HCT116 (cell line): ENCODE data around the gene KHDRBS2. TPM values are rescaled to one million over a fixed set of nuclear protein-coding genes. Genes with fewer than 3 reads are reported as not detected.

Experiments
- ATAC-seq: fragments of 200-7000 bp; cut with Tn5 transposase; 2 replicates; pipeline ENCODE4 v1.9.1; 2020; ENCODE audit warnings: mild to moderate bottlenecking, moderate library complexity
- BruUV-seq: library from RNA; stranded (reverse); fragments of 400-500 nt; replicated peaks from 2 replicates; lab custom pipeline; 2021; lab: Mats Ljungman, UMichigan
- CTCF ChIA-PET: fragments of 300-600 bp; sonication (Branson Sonifier 250); formaldehyde crosslinking; loops from one replicate; lab custom pipeline; 2021; ENCODE audit warnings: antibody characterized with exemption; lab: Charles Lee
- POLR2A ChIA-PET: fragments of 300-600, 350-600 bp; sonication (Branson Sonifier 250); formaldehyde crosslinking; loops from one replicate; lab custom pipeline; 2021; ENCODE audit warnings: antibody characterized with exemption; lab: Charles Lee
- RAD21 ChIA-PET, 2 experiments: fragments of 300-600 bp; sonication (Branson Sonifier 250); formaldehyde crosslinking; loops; one replicate each; lab custom pipeline; 2023; ENCODE audit warnings: low total read pairs in 2 of 2; ENCODE audit not compliant: uncharacterized antibody in 2 of 2, unreplicated experiment in 2 of 2, low non-redundant PET in 1 of 2; lab: Charles Lee
- DNase-seq: peaks from one replicate; pipeline ENCODE4 v3.0.0-alpha.2; 2010; ENCODE audit warnings: low read depth, low spot score
- H2AFZ ChIP-seq: fragments of 200-600 bp; shearing (Covaris generic), sonication (generic); 2 replicates; pipeline ENCODE4 v1.6.1; 2017; ENCODE audit warnings: low read depth, mixed run types, mixed read lengths, antibody characterized with exemption, low read length; ENCODE audit not compliant: poor library complexity, severe bottlenecking
- H3K27ac ChIP-seq: 2 replicates; pipeline ENCODE4 v1.5.1; 2012; ENCODE audit warnings: low read depth, low read length
- H3K27me3 ChIP-seq: fragments of 200-600 bp; sonication (generic); 2 replicates; pipeline ENCODE4 v1.6.1; 2016; ENCODE audit warnings: mixed run types, low read length, mixed read lengths; ENCODE audit not compliant: insufficient read depth
- H3K36me3 ChIP-seq, 2 experiments: fragments of 200-500 bp in 1 of 2; fragments of 200-600 bp in 1 of 2; sonication (Bioruptor generic) in 1 of 2; sonication (generic) in 1 of 2; 2 replicates each; pipeline versions ENCODE4 v1.5.1 to v1.6.1; 2014 to 2016; ENCODE audit warnings: low read length in 2 of 2, inconsistent platforms in 1 of 2, mixed read lengths in 1 of 2, mixed run types in 1 of 2; ENCODE audit not compliant: insufficient read depth in 2 of 2, control insufficient read depth in 1 of 2
- H3K4me1 ChIP-seq, 2 experiments: fragments of 200-600 bp in 1 of 2; sonication (generic) in 1 of 2; 2 replicates each; pipeline versions ENCODE4 v1.5.1 to v1.6.1; 2012 to 2017; ENCODE audit warnings: low read length in 2 of 2, inconsistent platforms in 1 of 2, mild to moderate bottlenecking in 1 of 2, mixed read lengths in 1 of 2, mixed run types in 1 of 2, moderate library complexity in 1 of 2; ENCODE audit not compliant: insufficient read depth in 2 of 2, control insufficient read depth in 1 of 2
- H3K4me2 ChIP-seq: fragments of 200-600 bp; sonication (generic); 2 replicates; pipeline ENCODE4 v1.6.1; 2017; ENCODE audit warnings: mixed run types, low read length, mixed read lengths
- H3K4me3 ChIP-seq, 2 experiments: fragments of 200-600 bp in 1 of 2; sonication (generic) in 1 of 2; replicated peaks in 1 of 2; 2 replicates each; pipeline ENCODE4 v1.5.1; 2011 to 2016; ENCODE audit warnings: low read length in 2 of 2, control low read depth in 1 of 2, low read depth in 1 of 2, mild to moderate bottlenecking in 1 of 2, mixed read lengths in 1 of 2, mixed run types in 1 of 2
- H3K79me2 ChIP-seq: fragments of 200-600 bp; sonication (generic); 2 replicates; pipeline ENCODE4 v1.6.1; 2017; ENCODE audit warnings: mild to moderate bottlenecking, mixed run types, low read length, moderate library complexity, mixed read lengths; ENCODE audit not compliant: insufficient read depth
- H3K9ac ChIP-seq: fragments of 200-600 bp; sonication (generic); 2 replicates; pipeline ENCODE4 v1.6.1; 2016; ENCODE audit warnings: low read length, mixed read lengths
- H3K9me2 ChIP-seq: fragments of 200-600 bp; sonication (generic), shearing (Covaris generic); 2 replicates; pipeline ENCODE4 v1.6.1; 2017; ENCODE audit warnings: mixed run types, mild to moderate bottlenecking, moderate library complexity; ENCODE audit not compliant: insufficient read depth
- H3K9me3 ChIP-seq, 2 experiments: fragments of 200-500 bp in 1 of 2; fragments of 200-600 bp in 1 of 2; sonication (Bioruptor generic) in 1 of 2; sonication (generic) in 1 of 2; 2 replicates each; pipeline ENCODE4 v1.6.1; 2014 to 2017; ENCODE audit warnings: low read length in 2 of 2, mixed read lengths in 2 of 2, inconsistent platforms in 1 of 2, low read depth in 1 of 2, mild to moderate bottlenecking in 1 of 2, mixed run types in 1 of 2, moderate library complexity in 1 of 2; ENCODE audit not compliant: control insufficient read depth in 1 of 2, insufficient read depth in 1 of 2
- H4K20me1 ChIP-seq: fragments of 200-600 bp; sonication (generic), shearing (Covaris generic); 2 replicates; pipeline ENCODE4 v1.6.1; 2017; ENCODE audit warnings: mixed run types, mild to moderate bottlenecking, moderate library complexity; ENCODE audit not compliant: insufficient read depth
- CBX3 ChIP-seq: IDR thresholded peaks from 2 replicates; pipeline ENCODE4 v1.6.1; 2012; ENCODE audit warnings: low read depth
- CEBPB ChIP-seq: IDR thresholded peaks from 2 replicates; pipeline ENCODE4 v1.6.1; 2012; ENCODE audit warnings: low read depth
- EGR1 ChIP-seq: IDR thresholded peaks from 2 replicates; pipeline ENCODE4 v1.6.1; 2012; ENCODE audit warnings: low read depth
- ELF1 ChIP-seq: IDR thresholded peaks from 2 replicates; pipeline ENCODE4 v1.6.1; 2012; ENCODE audit warnings: low read depth, borderline replicate concordance
- EZH2 ChIP-seq: fragments of 200-600 bp; sonication (generic); IDR thresholded peaks from 2 replicates; pipeline ENCODE4 v1.6.1; 2017; ENCODE audit warnings: antibody characterized with exemption, mixed run types
- EZH2phosphoT487 ChIP-seq: fragments of 200-600 bp; IDR thresholded peaks from 2 replicates; pipeline ENCODE4 v1.6.1; 2018; ENCODE audit warnings: antibody characterized with exemption, borderline replicate concordance
- FOSL1 ChIP-seq: IDR thresholded peaks from 2 replicates; pipeline ENCODE4 v1.6.1; 2012; ENCODE audit warnings: low read depth
- JUND ChIP-seq: IDR thresholded peaks from 2 replicates; pipeline ENCODE4 v1.6.1; 2012
- POLR2A ChIP-seq: IDR thresholded peaks from 2 replicates; pipeline ENCODE4 v1.7.0; 2011; ENCODE audit warnings: borderline replicate concordance; ENCODE audit not compliant: insufficient read depth, insufficient read length; ENCODE audit errors: extremely low read depth
- SIN3A ChIP-seq: IDR thresholded peaks from 2 replicates; pipeline ENCODE4 v1.6.1; 2012; ENCODE audit warnings: low read depth
- SP1 ChIP-seq: IDR thresholded peaks from 2 replicates; pipeline ENCODE4 v1.6.1; 2012; ENCODE audit warnings: low read depth
- SRF ChIP-seq: IDR thresholded peaks from 2 replicates; pipeline ENCODE4 v1.6.1; 2012; ENCODE audit warnings: low read depth
- TCF7L2 ChIP-seq: IDR thresholded peaks from 2 replicates; pipeline ENCODE4 v1.7.0; 2011; ENCODE audit warnings: borderline replicate concordance, inconsistent platforms; ENCODE audit not compliant: insufficient read depth, insufficient read length; ENCODE audit errors: extremely low read depth
- YY1 ChIP-seq: IDR thresholded peaks from 2 replicates; pipeline ENCODE4 v1.6.1; 2011; ENCODE audit warnings: low read length, low read depth, moderate library complexity, mild to moderate bottlenecking; ENCODE audit not compliant: insufficient replicate concordance; ENCODE audit errors: extremely low read depth
- ZFX ChIP-seq: fragments of 450-650 bp; IDR thresholded peaks from 2 replicates; pipeline ENCODE4 v1.6.1; 2017
- ZNF274 ChIP-seq: fragments of 200-500 bp; sonication (Bioruptor generic); IDR thresholded peaks from 2 replicates; pipeline ENCODE4 v1.6.1; 2014; ENCODE audit warnings: mild to moderate bottlenecking, low read depth, low read length, inconsistent platforms
- intact Hi-C: fragments of 100-400 bp; cut with micrococcal nuclease; formaldehyde crosslinking; loops from 2 replicates; pipeline ENCODE4 v1.10.0; 2022
- total RNA-seq: library from RNA; stranded (reverse); gene quantifications from one replicate; pipeline ENCODE4 v1.2.1, GENCODE V29; 2021; ENCODE audit not compliant: unreplicated experiment
- TF ChIP-seq, protein P1 (sequence below), 3 experiments: fragments of 200-600 bp in 1 of 3; sonication (generic) in 1 of 3; IDR thresholded peaks in 2 of 3; conservative IDR thresholded peaks in 1 of 3; 2 replicates each; pipeline ENCODE4 v1.5.1; 2012 to 2017; ENCODE audit warnings: low read depth in 2 of 3, low read length in 2 of 3, antibody characterized with exemption in 1 of 3, borderline replicate concordance in 1 of 3, control low read depth in 1 of 3, mild to moderate bottlenecking in 1 of 3, mixed read lengths in 1 of 3, mixed run types in 1 of 3, moderate library complexity in 1 of 3; ENCODE audit not compliant: insufficient read depth in 1 of 3
- TF ChIP-seq, protein P2 (sequence below): IDR thresholded peaks from 2 replicates; pipeline ENCODE4 v1.6.1; 2012; ENCODE audit warnings: low read depth
- TF ChIP-seq, protein P3 (sequence below): IDR thresholded peaks from 2 replicates; pipeline ENCODE4 v1.6.1; 2012
- TF ChIP-seq, protein P4 (sequence below): IDR thresholded peaks from 2 replicates; pipeline ENCODE4 v1.6.1; 2012

Gene KHDRBS2
- total RNA-seq, 1 experiment from 2014 or later: not detected

DNA sequence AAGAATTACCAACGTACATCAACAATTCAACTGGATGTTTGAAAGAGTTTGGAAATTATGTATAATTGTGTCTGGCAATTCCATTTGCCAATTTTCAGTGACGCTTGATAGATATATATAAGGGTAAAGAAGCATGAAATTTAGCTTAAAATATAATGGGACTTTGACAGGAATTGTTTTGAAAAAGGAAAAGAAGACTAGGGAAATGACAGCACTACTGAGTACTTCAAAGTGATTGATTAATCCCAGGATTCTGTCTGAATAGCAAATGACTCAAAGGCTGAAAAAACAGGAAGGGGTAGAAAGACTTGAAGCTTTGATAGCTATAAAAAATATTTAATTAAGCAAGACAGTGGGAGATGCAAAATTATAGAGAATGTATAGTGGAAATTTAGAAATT lies 200.0 kb downstream of the KHDRBS2 start:
- Histone ChIP-seq H3K36me3 (no peaks in the 10 kb centered on the region), H3K9me2 (no peaks in the 10 kb centered on the region), H3K27ac (no peak overlapping the region), H4K20me1 (no peaks in the 10 kb centered on the region), H3K27me3 (no peaks in the 10 kb centered on the region), H3K9ac (no peak overlapping the region), H3K79me2 (no peaks in the 10 kb centered on the region), H3K4me3 (no peak overlapping the region), H3K4me1 (no peaks in the 10 kb centered on the region), H2AFZ (no peak overlapping the region), H3K4me2 (no peak overlapping the region), H3K9me3 (peaks cover 9 to 17% of the 10 kb centered on the region in 2 experiments; a peak in 2 of 4 replicates)
- ChIA-PET POLR2A (no interaction called here), CTCF (no interaction called here), RAD21 (no interaction called here)
- no peak for DNase-seq
- TF ChIP-seq ELF1 (no peak), FOSL1 (no peak), CEBPB (no peak), POLR2A (no peak), SIN3A (no peak), EZH2phosphoT487 (no peak), ZFX (no peak), ZNF274 (no peak), JUND (no peak), EGR1 (no peak), EZH2 (no peak), TCF7L2 (no peak), SRF (no peak), YY1 (no peak), CBX3 (no peak), SP1 (no peak)
- TF ChIP-seq, protein P1, sequence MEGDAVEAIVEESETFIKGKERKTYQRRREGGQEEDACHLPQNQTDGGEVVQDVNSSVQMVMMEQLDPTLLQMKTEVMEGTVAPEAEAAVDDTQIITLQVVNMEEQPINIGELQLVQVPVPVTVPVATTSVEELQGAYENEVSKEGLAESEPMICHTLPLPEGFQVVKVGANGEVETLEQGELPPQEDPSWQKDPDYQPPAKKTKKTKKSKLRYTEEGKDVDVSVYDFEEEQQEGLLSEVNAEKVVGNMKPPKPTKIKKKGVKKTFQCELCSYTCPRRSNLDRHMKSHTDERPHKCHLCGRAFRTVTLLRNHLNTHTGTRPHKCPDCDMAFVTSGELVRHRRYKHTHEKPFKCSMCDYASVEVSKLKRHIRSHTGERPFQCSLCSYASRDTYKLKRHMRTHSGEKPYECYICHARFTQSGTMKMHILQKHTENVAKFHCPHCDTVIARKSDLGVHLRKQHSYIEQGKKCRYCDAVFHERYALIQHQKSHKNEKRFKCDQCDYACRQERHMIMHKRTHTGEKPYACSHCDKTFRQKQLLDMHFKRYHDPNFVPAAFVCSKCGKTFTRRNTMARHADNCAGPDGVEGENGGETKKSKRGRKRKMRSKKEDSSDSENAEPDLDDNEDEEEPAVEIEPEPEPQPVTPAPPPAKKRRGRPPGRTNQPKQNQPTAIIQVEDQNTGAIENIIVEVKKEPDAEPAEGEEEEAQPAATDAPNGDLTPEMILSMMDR (IDR thresholded peaks at IDR 0.05 in 2 of 3, conservative IDR thresholded peaks at IDR 0.05 in 1 of 3; ENCODE audit: borderline replicate concordance in 1 of 3, insufficient read depth in 1 of 3, low read depth in 2 of 3, low read length in 2 of 3): no peak
- TF ChIP-seq, protein P2, sequence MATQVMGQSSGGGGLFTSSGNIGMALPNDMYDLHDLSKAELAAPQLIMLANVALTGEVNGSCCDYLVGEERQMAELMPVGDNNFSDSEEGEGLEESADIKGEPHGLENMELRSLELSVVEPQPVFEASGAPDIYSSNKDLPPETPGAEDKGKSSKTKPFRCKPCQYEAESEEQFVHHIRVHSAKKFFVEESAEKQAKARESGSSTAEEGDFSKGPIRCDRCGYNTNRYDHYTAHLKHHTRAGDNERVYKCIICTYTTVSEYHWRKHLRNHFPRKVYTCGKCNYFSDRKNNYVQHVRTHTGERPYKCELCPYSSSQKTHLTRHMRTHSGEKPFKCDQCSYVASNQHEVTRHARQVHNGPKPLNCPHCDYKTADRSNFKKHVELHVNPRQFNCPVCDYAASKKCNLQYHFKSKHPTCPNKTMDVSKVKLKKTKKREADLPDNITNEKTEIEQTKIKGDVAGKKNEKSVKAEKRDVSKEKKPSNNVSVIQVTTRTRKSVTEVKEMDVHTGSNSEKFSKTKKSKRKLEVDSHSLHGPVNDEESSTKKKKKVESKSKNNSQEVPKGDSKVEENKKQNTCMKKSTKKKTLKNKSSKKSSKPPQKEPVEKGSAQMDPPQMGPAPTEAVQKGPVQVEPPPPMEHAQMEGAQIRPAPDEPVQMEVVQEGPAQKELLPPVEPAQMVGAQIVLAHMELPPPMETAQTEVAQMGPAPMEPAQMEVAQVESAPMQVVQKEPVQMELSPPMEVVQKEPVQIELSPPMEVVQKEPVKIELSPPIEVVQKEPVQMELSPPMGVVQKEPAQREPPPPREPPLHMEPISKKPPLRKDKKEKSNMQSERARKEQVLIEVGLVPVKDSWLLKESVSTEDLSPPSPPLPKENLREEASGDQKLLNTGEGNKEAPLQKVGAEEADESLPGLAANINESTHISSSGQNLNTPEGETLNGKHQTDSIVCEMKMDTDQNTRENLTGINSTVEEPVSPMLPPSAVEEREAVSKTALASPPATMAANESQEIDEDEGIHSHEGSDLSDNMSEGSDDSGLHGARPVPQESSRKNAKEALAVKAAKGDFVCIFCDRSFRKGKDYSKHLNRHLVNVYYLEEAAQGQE: no peak
- TF ChIP-seq, protein P3, sequence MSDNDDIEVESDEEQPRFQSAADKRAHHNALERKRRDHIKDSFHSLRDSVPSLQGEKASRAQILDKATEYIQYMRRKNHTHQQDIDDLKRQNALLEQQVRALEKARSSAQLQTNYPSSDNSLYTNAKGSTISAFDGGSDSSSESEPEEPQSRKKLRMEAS: no peak
- TF ChIP-seq, protein P4, sequence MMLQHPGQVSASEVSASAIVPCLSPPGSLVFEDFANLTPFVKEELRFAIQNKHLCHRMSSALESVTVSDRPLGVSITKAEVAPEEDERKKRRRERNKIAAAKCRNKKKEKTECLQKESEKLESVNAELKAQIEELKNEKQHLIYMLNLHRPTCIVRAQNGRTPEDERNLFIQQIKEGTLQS: no peak
- BruUV-seq: no TSS peak
- no peak for ATAC-seq
- intact Hi-C loops: no loop called here
